ENCODE measurements around the gene HNRNPUL1.
A peak's percentile ranks its signal among the peaks of the same experiment; 100 is the strongest.

The HNRNPUL1 gene

DNA sequence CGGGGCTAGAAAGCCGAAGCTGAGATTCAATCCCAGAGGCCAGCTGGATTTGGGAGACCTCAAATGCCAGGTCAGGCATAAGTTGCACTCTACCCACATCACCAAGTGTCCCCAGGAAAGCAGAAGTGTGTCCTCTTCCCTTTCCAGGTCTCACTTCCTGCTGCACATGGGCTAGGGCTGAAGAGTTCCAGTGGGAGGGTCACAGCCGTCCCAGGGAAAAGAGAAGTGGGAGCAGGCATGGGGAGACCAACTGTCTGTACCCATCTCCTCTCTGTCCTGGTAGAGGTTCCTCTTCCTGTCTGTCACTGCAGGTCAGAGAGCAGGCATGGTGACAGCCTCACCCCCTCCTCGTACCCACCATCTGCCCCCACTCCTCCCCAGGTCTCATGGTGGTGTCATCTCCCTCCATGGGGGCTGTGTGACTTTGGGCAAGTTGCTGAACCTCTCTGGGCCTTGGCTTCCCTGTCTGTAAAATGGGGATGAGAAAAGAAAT is 30.4 kb upstream of the HNRNPUL1 start:
- FAIRE-seq, result no peak
- no peak for DNase-seq (ENCODE audit: insufficient read length, low spot score)

DNA sequence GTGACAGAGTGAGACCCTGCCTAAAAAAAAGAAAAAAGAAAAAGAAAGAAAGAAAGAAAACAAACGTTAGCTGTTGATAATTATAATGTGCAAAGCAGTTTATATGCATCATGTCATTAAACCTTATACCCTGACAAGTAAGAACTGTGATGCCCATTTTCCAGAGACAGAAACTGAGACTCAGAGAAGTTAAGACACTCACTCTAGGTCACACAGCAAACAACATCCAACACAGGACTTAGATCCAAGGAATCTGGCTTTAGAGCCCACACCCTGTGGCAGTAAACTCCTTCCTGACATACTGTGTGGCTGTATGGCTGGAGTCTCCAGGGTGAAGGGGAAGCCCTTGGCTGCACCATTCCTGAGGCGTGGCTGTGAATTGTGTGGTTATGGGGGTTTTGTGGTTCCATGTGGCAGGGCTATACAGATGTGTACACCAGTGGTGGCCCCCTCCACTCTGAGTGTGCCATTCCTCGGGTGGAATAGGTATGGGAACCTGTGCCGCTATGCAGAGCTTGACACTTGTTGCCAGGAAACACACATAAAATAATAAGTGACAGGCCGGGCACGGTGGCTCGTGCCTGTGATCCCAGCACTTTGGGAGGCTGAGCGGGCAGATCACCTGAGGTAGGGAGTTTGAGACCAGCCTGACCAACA is 29.5 kb upstream of the HNRNPUL1 start:
- no peak for DNase-seq (ENCODE audit: insufficient read length, low spot score)
- no peak for FAIRE-seq

- no peak for FAIRE-seq
Observed at GRCh38 chr19:41235480-41235879, 28.7 kb upstream of the HNRNPUL1 start.

DNA sequence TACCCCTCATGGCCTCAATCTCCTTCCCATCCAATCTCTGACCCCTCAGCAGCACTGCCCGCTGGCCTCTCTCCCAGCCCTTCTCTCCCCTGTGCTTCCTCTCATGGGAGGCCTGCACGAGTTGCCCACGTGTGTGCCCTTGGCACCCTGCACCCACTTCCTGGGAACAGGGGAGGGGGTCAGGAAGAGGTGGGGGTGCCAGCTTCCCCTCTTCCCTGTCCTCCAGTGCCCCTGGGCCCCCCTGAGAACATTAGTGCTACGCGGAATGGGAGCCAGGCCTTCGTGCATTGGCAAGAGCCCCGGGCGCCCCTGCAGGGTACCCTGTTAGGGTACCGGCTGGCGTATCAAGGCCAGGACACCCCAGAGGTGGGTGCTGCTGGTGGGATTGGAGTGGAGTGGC is 25.9 kb upstream of the HNRNPUL1 start:
- FAIRE-seq, result no peak
- no peak for DNase-seq (ENCODE audit: insufficient read length, low spot score)

More at GRCh38 chr19:41235480-41235879, 28.7 kb upstream of the HNRNPUL1 start:
- DNase-seq (ENCODE audit: insufficient read length, low spot score), result no peak

DNA sequence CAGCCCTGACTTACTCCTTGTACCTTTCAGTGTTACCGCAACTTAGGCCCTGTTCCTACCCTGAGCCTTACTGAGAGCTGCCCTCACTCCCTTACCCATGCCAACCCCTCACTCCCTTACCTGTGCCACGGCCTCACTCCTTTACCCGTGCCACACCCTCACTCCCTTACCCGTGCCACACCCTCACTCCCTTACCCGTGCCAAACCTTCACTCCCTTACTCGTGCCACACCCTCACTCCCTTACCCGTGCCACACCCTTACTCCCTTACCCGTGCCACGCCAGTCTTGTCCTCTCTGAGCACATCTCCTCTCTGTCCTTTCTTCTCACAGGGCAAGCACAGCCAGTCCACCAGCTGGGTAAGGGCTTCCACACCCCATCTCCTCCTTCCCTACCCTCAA is 24.8 kb upstream of the HNRNPUL1 start:
- DNase-seq (ENCODE audit: insufficient read length, low spot score), result no peak
- peak; percentile 82 for FAIRE-seq

DNA sequence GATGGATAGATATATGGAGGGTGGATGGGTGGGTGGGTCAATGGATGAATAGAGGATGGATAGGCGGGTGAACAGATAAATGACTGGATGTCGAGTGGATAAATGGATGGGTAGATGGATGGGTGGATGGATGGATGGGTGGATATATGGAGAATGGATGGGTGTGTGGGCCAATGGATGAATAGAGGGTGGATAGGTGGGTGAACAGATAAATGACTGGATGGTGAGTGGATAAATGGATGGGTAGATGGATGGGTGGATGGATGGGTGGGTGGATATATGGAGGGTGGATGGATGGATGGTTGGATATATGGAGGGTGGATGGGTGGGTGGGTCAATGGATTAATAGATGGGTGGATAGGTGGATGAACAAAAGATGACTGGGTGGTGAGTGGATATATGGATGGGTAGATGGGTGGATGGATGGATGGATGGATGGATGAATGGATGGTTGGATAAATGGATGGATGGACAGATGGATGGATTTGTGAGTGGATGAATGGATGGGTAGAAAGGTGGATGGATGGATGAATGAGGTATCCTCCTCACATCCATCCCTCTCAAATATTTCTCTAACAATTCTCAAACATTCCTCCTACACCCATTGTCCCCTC is 24.1 kb upstream of the HNRNPUL1 start:
- peak; percentile 44 for FAIRE-seq
- DNase-seq (ENCODE audit: insufficient read length, low spot score), result no peak

GRCh38 chr19:41241859-41242258 is 22.3 kb upstream of the HNRNPUL1 start:
- DNase-seq (ENCODE audit: insufficient read length, low spot score) (no peak), FAIRE-seq (no peak)

GRCh38 chr19:41244117-41244516 is 20.1 kb upstream of the HNRNPUL1 start:
- no peak for FAIRE-seq
- DNase-seq (ENCODE audit: insufficient read length, low spot score), result no peak

- DNase-seq (ENCODE audit: insufficient read length, low spot score) (no peak), FAIRE-seq (no peak)
Observed at GRCh38 chr19:41245843-41246242, 18.3 kb upstream of the HNRNPUL1 start.

GRCh38 chr19:41248895-41249294 is 15.3 kb upstream of the HNRNPUL1 start:
- FAIRE-seq, result no peak
- no peak for DNase-seq (ENCODE audit: insufficient read length, low spot score)

- no peak for DNase-seq (ENCODE audit: insufficient read length, low spot score)
- FAIRE-seq, result no peak
Observed at GRCh38 chr19:41249707-41250423, 14.3 kb upstream of the HNRNPUL1 start.

- no peak for FAIRE-seq
Observed at GRCh38 chr19:41253660-41254059, 10.5 kb upstream of the HNRNPUL1 start.

GRCh38 chr19:41255171-41255570 is 9.0 kb upstream of the HNRNPUL1 start:
- FAIRE-seq, result no peak
- no peak for DNase-seq (ENCODE audit: insufficient read length, low spot score)

More at GRCh38 chr19:41253660-41254059, 10.5 kb upstream of the HNRNPUL1 start:
- no peak for DNase-seq (ENCODE audit: insufficient read length, low spot score)

DNA sequence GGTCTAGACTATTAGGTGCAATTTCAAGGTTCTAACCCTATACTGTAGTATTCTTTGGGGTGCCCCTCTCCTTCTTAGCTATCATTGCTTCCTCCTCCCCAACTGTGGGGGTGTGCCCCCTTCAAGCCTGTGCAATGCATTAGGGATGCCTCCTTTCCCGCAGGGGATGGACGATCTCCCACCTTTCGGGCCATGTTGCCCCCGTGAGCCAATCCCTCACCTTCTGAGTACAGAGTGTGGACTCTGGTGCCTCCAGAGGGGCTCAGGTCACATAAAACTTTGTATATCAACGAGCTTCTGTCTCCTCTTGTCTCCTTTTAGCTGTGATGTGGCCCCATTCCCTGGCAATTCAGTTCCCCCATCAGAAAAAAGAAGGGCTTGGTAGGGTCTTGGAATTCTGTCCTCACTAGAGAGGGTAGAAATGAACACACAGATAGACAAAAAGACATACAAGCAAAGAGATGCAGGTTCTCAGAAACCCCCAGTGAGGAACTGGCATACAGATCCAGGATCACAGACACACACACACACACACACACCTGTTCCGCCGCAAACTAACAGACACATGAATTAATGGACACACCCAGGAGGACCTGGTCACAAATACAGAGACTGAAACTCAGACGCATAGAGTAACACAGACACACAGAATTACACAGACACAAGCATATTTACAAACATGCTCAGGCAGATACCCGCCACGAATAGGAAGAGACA is 2.5 kb upstream of the HNRNPUL1 start:
- FAIRE-seq, result no peak
- DNase-seq (ENCODE audit: insufficient read length, low spot score), result no peak

DNA sequence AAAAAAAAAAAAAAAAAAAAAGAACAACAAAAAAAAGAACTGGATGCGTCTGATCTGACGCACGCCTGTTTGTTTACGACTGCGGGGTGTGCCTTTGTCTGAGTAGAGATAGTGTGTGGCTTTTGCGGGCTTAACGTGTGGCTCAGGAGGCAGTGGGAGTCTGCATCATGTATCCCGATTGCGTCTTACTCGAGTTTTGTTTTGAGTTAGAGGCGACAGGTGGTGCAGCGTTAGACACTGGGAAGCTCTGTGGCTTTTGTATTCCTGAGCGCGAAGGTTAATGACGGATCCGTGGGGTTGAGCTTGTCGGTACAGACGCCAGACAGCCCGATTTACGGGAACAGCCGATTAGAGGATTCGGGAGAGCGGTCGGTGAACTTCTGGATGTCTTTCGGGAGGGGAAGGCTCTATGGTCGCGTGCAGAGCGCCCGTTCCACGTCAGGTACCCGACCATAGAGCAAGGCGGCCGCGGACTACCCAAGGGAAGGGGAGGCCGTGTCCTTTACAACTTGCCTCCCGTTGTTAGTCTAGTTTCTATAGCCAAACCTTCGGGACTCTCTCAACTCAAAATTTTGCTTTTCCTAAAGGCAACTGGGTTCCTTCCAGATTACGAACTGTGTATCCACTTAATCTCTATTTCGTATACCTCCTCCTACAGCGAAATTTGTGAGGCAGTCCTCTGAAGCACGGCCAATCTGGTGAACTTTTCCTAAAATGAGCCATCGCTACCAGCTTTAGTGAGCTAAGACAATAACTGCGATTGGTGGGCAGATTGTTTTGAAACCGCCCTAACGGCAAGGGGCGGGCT is 926 bp upstream of the HNRNPUL1 start:
- FAIRE-seq, result peak; percentile 13
- DNase-seq (ENCODE audit: insufficient read length, low spot score), result no peak

DNA sequence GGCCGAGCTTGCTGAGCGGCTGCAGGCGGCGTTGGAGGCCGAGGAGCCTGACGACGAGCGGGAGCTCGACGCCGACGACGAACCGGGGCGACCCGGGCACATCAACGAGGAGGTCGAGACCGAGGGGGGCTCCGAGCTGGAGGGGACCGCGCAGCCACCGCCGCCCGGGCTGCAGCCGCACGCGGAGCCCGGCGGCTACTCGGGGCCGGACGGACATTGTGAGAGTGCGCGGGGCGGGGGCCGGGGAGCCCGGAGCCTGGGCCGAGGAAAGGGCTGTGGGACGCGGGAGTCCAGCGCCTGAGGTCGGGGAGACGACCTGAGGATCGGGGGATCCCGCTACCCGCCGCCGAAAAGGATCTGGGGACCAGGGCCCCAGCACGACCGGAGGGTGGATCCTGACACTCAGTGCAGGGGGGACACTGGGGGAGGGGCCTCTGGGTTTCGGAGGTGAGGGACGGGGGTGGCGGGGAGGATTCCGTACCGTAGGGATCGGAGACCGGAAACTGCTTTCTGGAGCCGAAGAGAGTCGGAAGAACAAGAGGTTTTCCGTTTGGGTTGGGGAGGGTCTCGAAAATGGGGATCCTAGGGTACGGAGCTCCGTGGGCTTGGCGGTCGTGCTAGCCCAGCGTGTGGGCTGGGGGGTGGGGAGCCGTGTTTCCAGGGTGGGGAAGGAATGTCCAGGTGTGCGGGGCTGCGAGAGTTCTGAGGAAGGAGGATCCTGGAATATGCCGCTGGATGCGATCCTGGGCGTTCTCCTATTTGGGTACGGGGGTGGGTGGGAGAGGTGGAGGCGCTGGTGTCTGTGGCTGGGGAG is 616 bp downstream of the HNRNPUL1 start:
- no peak for FAIRE-seq
- peak; percentile 52 for DNase-seq (ENCODE audit: insufficient read length, low spot score)

- FAIRE-seq, result no peak
- DNase-seq (ENCODE audit: insufficient read length, low spot score), result peak; percentile 23
Observed at GRCh38 chr19:41265395-41266153, 1.4 kb downstream of the HNRNPUL1 start.

DNA sequence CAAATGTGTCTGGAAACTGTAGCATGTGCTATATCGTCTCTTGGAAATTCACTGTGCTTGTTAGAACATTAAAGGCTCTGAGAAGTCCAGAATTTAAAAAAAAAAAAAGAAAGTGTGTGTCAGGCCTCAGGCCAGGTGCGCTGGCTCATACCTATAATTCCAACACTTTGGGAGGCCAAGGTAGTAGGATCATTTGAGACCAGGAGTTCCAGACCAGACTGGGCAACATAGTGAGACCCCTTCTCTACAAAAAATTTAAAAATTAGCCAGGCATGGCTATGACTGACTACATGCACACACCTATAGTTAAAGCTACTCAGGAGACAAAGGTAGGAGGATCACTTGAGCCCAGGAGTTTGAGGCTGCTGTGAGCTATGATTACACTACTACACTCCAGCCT is 4.9 kb downstream of the HNRNPUL1 start:
- DNase-seq (ENCODE audit: insufficient read length, low spot score) (no peak), FAIRE-seq (no peak)

GRCh38 chr19:41269571-41269970 is 5.4 kb downstream of the HNRNPUL1 start:
- no peak for FAIRE-seq
- no peak for DNase-seq (ENCODE audit: insufficient read length, low spot score)
